ENCODE data around the gene LAMA1.

DNA sequence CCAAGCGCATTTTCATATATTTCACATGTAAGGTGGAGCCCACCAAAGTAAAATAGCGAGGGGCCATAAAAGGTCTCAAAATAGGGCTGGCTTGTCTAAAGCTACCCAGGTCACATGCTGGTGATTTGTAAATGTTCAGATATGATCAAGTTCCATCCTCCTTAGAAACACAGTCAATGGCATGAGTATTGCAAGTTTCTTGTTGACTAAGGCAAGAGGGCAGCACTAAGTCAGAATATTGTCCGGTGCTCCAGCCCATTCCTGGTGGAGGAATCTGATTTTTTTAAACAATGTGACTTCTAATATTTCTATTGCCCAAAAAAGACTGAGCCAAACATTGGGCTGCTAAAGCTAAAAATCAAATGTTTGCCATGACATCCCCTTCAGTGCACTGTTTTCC, 85.1 kb downstream of the LAMA1 start:
- TF ChIP-seq, protein P1, sequence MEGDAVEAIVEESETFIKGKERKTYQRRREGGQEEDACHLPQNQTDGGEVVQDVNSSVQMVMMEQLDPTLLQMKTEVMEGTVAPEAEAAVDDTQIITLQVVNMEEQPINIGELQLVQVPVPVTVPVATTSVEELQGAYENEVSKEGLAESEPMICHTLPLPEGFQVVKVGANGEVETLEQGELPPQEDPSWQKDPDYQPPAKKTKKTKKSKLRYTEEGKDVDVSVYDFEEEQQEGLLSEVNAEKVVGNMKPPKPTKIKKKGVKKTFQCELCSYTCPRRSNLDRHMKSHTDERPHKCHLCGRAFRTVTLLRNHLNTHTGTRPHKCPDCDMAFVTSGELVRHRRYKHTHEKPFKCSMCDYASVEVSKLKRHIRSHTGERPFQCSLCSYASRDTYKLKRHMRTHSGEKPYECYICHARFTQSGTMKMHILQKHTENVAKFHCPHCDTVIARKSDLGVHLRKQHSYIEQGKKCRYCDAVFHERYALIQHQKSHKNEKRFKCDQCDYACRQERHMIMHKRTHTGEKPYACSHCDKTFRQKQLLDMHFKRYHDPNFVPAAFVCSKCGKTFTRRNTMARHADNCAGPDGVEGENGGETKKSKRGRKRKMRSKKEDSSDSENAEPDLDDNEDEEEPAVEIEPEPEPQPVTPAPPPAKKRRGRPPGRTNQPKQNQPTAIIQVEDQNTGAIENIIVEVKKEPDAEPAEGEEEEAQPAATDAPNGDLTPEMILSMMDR (IDR thresholded peaks at IDR 0.05): no peak
- TF ChIP-seq POLR2A (IDR thresholded peaks at IDR 0.05): no peak
- no peak for TF ChIP-seq POLR2AphosphoS5 (IDR thresholded peaks at IDR 0.05)
- TF ChIP-seq EP300 (IDR thresholded peaks at IDR 0.05; ENCODE audit: low read depth): no peak

Measured in transverse colon (tissue), 4 donors.